CD4-positive, alpha-beta T cell treated with Interleukin-4 for 1 hour (primary cell): ENCODE results near the gene MYBL2.
A peak's percentile ranks its signal among the peaks of the same experiment; 100 is the strongest.

Source experiments
- DNase-seq, 2 donors: peaks; one replicate each; pipeline ENCODE4 v3.0.0-alpha.2; 2020 to 2022

MYBL2 gene

DNA sequence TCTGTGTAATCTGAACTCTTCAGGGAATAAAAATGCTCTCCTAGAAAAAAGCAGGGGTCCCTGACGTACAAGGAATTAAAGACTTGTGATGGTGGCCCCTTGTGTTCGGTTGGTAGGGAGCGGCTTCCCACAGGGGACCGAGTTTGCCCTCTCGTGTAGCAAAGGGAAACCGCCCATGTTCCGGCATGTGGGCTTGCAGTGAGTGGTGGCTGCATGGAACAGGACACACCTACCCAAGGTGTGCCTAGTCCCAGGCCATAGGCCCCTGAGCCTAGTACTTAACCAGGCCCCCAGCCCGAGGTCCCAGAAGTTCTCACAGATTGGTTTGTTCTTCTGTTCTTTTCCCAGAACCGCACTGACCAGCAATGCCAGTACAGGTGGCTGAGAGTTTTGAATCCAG is 15.5 kb downstream of the MYBL2 start:
- DNase-seq, result no peak

DNA sequence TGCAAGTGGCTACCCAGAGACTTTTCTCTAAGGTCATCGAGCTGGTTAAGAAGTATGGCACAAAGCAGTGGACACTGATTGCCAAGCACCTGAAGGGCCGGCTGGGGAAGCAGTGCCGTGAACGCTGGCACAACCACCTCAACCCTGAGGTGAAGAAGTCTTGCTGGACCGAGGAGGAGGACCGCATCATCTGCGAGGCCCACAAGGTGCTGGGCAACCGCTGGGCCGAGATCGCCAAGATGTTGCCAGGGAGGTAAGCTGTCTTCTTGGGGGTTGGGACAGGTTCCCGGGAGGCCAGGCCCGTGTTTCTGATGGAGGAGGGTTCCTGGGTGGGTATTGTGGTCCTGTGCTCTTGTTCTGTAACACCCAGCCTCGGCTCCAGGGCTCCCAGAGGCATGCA is 19.9 kb downstream of the MYBL2 start:
- DNase-seq, result no peak

DNA sequence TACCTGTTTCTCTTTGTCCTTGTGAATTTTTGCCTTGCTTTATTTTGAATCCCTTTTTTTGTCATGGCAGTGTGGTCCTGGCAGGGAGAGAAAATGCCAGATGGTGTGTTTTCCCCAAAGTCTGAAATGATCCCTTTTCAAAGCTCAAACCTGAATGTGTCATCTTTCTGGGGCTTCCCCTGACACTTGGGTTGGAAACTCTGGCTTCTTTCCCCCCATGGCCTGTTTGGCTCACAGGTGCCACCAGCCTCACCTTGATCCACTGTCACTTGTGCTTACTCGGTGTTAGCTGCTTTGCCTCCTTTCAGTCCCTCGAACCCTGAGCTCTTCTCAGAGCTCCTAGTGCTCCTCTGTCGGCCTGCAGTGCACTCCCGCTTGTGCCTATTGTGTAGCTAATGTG is 22.3 kb downstream of the MYBL2 start:
- no peak for DNase-seq

DNA sequence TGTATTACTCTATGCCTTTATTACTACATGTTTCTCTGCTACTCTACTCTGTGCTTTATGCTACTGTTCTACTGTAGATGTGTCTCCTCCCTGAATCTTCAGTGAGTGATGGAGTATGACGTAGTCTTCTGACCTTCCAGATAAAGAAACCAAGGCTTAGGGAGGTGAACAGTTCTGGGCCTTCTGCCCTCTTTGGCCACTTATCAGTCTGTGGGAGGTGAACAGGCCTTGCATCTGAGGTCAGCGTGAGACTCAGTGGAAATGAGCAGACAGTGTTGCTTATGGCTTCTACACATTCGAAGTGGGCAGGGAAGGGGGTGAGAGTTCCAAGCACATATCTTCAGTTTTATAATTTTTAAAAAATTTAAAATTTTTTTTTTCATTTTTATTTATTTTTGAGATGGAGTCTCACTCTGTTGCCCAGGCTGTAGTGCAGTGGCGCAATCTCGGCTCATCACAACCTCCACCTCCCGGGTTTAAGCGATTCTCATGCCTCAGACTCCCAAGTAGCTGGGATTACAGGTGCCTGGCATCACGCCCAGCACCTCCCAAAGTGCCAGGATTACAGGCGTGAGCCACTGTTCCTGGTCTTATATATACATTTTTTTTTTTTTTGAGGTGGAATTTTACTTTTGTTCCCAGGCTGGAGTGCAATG is 24.2 kb downstream of the MYBL2 start:
- no peak for DNase-seq

DNA sequence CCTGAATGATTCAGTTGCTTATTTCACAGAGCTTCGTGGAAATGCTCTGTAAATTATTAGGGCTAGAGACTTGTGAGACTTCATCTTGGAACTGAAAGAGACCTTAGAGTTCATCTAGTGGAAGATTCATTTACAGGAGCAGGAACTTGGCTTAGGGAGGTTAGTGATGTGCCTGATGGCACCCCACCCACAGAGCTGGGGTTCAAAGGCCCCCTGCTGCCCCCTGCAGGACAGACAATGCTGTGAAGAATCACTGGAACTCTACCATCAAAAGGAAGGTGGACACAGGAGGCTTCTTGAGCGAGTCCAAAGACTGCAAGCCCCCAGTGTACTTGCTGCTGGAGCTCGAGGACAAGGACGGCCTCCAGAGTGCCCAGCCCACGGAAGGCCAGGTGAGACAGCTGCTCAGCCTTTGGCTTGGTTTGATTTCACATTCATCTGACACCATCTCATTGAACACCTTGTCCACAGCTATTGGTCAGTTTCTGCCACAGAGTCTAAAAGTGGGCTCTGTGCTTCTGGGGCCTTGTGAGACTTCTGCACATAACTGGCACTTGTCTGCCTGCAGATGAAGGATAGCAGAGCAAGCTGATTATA is 25.1 kb downstream of the MYBL2 start:
- DNase-seq, result peak; percentile 46 to 59

DNA sequence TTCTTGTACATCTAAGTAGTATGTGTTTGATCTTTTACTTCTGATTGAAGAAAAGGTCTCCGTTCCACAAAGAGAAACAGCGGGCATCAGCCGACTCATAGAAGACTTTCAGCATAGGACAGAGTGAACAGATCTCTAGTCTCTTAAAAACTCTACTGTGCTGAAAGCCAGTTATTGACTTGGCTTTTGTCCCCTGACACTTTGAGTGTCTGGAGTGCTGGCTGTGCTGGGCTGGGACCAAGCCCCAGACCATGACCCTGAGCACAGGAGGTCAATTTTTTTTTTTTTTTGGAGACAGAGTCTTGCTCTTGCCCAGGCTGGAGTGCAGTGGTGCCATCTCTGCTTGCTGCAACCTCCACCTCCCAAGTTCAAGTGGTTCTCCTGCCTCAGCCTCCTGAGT is 27.8 kb downstream of the MYBL2 start:
- DNase-seq, result no peak

DNA sequence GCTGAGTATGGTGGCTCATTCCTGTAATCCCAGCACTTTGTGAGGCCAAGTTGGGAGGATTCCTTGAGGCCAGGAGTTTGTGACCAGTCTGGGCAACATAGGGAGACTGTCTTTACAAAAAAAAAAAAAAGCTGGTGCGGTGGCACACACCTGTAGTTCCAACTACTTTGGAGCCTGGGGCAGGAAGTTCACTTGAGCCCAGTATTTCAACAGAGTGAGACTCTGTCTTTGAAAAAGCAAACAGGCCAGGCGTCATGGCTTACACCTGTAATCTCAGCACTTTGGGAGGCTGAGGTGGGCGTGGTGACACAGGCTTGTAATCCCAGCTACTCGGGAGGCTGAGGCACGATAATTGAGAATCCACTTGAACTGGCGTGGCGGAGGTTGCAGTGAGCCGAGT is 28.7 kb downstream of the MYBL2 start:
- DNase-seq, result no peak

DNA sequence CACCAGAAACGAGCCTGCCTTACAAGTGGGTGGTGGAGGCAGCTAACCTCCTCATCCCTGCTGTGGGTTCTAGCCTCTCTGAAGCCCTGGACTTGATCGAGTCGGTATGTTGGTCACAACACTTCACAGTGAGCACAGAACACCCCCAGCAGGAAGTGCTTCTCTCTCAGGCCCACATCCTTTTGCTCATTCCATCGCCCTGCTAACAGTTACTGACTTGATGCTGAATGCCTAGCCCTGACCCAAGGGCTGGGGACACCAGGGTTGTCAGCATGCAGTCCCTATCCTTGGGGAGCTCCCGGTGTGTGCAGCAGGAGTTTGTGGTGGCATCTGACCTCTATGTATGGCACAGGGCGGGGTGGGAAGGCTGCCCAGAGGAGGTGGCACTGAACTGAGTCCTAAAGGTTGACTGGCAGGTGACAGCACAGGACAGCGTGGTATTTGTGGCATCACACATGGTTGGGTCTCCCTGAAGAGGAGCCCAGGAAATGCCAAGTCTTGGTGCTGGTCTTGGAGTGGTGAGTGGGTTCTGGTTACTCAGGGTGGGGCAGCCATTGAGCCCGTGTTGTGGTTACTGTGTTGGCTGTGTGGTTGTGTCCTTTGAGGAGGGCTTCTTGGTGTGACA is 33.1 kb downstream of the MYBL2 start:
- DNase-seq, result no peak

DNA sequence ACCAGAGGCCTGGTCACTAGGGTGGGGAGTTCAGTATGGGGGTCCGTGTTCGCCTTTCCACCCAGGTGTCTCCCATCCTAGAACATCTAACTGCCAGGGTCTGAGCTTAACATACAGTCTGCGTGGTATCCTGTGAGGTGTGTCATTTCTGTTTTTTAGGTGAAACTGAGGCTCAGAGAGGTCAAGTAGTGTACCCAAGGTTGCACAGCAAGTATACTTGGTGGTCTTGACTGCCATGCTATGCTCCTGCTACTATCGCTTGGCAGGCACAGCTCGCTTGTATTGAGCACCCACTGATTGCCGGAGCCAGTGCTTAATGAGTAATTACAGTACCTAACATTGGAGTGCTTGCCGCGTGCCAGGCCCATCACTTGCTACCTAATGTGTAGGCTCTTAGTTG is 33.7 kb downstream of the MYBL2 start:
- DNase-seq, result no peak

DNA sequence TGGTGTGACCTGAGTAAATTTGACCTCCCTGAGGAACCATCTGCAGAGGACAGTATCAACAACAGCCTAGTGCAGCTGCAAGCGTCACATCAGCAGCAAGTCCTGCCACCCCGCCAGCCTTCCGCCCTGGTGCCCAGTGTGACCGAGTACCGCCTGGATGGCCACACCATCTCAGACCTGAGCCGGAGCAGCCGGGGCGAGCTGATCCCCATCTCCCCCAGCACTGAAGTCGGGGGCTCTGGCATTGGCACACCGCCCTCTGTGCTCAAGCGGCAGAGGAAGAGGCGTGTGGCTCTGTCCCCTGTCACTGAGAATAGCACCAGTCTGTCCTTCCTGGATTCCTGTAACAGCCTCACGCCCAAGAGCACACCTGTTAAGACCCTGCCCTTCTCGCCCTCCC is 35.6 kb downstream of the MYBL2 start:
- DNase-seq, result no peak

DNA sequence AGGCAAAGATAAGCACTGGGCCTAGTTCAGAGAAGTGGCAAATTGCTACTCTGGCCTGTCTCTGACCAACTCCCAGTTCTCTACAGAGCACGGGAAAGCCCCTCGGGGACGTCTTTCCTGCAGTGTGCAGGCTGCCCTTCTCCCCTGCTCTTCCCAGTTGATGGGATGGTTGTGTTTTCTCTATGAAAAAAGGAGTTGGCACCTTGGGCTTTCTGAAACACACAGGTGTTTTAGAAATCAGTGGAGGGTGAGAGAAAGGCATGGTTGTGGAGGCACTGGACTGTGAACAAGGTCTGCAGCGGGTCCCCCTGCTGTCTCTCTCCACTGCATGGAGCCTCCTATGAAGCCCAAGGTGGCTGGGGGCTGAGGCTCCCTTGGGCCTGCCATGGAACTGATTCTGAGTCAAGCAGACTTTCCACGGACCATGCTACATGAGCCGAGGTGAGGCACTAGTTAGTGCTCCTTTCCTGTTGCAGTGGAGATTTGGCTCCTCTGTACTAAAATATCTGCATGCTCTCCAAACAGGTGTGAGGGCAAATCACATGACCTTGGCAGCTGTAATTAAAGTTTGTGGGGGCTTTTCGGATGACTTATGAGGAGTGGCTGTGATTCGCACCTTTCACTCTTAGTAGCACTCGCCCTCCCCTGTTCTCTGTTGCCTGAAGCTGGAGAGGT is 43.6 kb downstream of the MYBL2 start:
- DNase-seq, result no peak

DNA sequence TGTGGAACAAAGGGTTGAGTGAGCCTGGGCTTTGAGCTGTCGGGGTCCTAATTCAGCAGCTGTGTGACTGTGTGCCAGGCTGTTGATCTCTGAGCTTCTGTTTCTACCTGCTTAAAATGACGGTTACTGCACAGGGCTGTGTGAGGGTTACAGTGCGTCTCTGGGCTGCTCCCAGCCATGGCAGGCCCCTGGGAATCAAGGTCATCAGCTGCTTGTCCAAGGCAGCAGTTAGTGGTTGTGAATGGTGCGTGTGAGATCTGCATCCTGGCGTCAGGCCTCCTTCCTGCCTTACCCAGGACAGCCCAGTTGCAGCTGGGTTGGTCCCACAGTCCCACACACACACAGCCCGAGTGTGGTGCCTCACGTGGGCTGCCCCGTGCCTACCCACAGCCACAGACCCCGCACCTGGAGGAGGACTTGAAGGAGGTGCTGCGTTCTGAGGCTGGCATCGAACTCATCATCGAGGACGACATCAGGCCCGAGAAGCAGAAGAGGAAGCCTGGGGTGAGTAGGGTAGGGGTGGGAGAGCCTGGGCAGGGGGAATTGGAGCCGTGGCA is 44.3 kb downstream of the MYBL2 start:
- no peak for DNase-seq

DNA sequence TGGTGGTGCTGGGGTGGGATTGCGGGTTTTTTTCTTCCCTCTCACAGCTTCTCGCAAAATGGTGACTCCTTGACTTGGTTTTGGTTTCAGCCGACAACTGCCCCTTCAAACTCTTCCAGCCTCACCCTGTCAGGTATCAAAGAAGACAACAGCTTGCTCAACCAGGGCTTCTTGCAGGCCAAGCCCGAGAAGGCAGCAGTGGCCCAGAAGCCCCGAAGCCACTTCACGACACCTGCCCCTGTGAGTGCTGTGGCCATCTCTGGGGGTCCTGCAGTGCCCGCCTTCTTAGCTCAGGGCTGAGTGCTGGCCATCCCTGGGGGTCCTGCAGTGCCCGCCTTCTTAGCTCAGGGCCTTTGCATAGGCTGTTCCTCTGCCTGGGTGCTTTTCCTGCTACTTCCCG is 48.1 kb downstream of the MYBL2 start:
- no peak for DNase-seq

DNA sequence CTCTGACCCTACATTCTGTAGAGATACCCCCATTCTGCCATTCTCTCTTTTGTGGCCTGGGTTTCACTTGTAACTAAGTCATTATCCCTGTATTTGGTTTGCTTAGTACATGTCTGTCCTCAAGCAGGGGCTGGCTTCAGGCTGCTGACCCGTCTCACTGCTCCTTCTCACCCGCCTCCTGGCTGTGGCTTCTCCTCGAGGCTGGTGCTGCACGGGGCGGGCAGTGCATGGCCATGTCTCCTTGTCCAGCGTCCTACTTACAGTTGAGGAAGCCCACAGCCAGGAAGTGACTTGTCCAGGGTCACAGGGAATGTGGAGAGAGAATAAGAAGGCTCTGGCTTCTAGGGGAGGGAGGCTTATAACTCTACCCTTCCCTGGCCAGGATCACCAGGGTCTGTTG is 48.6 kb downstream of the MYBL2 start:
- no peak for DNase-seq

DNA sequence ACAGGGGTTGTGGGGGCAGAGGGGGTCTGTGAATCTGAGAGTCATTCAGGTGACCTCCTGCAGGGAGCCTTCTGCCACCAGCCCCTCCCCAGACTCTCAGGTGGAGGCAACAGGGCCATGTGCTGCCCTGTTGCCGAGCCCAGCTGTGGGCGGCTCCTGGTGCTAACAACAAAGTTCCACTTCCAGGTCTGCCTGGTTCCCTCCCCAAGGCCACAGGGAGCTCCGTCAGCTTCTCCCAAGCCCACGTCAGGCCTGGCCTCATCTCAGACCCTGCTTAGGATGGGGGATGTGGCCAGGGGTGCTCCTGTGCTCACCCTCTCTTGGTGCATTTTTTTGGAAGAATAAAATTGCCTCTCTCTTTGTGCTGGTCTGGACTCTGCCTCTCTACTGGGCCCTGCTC is 49.2 kb downstream of the MYBL2 start:
- no peak for DNase-seq

DNA sequence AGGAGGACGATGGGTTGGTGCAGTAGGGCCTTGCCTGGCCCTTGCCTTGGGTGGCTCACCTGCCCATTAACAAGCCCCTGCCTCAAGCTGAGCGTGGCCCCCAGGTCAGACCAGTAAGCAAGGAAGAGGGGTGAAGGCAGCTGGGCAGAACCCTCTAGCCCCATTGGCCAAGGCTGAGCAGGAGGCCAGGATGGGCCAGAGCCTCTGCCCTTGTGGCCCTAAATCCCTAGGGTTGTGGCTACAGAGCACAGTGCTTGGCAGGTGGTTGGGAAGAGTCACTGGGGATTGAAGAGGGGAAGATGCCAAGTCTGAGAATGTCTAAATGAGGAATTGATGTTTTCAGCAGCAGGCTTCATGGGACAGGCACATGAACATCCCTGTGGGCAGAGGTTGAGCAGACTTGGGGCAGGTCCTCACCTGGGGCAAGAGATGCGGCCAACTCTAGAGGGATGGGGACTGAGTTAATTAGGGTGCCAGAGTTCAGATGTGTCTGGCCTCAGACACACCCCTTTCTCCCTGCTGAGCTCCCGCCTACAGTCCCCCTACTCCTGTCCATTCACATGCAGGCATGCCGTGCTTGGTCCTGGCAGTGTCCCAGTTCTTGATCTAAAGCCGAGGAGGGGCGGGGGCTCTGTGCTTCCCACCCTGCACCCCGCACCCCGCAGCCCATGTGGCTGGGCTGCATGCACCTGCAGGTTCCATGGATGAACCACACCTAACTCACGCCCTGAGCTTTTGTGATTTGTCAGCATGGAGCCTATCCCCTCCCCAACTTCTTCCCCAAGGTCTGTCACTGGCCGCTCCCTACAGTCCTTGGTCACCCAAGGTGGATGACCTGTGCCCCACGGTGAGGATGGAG is 50.1 kb downstream of the MYBL2 start:
- no peak for DNase-seq

DNA sequence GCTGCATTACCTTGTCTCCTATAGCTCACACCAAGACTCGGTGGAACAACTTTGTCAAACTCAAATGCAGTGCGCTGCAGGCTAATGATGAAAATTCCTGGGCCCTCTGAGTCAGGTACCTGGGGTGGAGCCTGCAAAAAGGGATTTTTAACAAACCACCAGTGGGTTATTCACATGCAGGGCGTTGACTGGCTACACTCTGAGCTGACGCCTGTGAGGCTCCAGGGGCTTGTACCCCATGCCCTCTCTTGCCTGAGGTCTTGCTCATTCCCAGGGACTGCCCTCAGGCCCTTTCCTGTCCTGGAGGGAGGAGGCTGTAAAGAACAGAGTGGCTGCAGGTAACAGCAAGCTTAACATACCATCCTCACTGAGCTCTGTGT is 50.7 kb downstream of the MYBL2 start:
- no peak for DNase-seq

DNA sequence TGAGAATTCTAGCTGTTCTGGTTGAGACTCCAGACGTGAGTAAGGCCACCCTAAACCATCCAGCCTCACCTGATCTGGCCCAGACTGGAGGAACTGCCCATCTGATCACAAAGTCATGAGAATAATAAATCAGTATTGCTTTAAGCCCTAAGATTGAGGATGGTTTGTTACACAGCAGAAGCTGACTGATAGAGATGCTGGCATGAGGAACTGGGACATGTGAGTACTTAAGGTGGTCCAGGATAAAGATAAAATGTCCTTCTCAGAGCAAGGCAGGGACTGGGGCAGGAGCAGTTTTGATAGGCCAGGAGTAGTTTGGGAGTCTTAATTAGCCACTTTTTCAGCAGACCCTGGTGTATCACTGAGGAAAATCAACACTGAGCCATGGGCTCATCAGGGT is 53.1 kb downstream of the MYBL2 start:
- DNase-seq, result no peak

DNA sequence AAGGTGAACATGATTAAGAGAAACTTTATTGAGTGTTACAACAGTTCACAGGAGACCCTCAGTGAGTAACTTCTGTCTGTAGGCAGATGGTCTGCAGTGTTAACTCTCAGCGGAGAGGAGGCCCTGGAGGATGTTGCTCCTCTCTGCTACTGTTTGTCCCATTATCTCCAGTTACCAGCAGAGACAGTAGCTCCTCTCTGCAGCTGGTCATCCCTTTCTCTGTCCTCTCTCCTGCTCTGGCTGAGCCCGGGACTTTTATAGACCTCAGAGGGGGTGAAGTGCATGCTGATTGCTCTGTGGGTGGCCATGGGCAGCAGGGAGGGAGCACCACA is 54.1 kb downstream of the MYBL2 start:
- no peak for DNase-seq

DNA sequence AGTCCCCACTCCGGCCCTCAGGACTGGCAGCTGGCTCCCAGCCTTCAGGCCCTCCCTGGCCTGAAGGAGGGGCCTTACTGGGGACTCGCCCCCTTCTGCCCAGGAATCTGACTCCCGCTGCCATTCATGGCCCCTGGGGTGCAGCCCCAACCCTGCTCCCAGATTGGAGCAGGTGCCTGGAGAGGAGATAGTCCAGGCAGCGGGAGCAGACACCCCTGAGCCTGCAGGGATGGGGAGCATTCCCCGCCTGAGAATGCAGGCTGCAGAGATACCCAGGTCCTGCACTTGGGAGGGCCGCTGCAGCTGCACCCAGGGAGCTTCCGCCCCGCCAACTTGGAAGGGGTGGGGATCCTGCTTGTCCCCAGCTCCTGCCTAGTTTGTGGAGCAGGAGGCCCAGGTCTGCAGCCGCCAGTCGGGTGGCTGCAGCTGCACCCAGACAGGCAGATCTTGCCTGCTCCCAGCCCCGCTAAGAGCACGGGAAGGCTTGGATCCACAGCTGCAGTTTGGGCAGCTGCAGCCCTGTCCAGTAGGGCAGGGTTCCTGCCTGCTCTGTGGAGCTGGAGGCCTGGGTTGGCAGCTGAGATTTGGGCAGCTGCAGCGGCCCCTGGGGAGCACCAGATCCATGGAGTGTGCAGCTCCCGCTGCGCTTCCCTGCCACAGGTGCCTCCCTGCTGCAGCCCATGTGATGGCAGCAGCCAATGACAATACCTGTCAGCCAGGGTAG is 54.7 kb downstream of the MYBL2 start:
- DNase-seq, result no peak

DNA sequence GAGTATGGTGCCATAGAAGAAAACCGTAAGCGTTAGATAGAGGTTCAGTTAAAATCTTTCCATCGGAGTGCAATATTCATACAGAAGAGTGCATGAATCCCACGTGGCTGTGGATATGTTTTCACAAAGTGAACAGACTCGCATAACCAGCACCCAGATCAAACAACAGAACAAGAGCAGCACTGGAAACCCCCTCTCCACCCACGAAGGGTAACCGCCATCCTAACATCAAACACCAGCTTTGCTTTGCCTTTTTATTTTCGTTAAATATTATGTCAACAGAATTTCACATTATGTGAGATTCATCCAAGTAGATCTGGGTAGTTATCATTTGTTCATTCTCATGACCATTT is 55.2 kb downstream of the MYBL2 start:
- DNase-seq, result peak; percentile 61 to 62

DNA sequence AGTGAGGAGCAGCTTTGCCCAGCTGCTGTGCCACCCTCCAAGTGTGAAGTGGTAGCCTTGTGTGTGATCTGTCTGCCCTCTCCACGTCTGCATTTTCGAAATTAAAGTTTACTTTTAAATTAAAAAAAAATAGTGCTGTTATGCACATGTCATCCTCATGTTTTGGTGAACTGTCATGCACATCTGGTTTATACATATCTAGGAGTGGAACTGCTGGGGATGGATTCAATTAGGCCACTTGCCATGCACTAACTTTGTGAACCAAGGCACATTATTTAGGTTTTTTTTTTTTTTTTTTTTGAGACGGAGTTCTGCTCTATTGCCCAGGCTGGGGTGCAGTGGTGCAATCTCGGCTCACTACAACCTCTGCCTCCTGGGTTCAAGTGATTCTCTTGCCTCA is 56.3 kb downstream of the MYBL2 start:
- DNase-seq, result no peak

DNA sequence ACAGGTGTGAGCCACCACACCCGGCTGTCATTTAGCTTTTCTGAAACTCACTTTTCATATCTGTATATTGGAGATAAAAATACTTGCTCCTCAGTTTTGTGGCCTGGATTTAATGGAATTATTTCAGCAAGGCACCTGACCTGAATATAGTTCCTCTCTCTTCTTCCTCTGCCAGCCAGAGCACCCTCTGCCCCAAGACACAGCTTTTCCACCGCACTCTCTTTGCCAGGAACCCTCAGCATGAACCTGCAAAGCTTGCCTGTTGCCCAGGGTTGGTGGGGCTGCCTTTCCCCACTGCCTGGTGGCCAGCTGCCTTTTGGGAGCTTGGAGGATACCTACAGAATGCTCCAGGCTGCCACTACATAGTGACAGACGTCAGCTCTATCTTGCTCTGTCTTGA is 56.8 kb downstream of the MYBL2 start:
- DNase-seq, result no peak
